Stimulated activated CD8-positive, alpha-beta memory T cell treated with anti-CD3 and anti-CD28 coated beads, Interleukin-12 subunit alpha, Interleukin-12 subunit beta, amount 100 ng/mL, for 1 hour (primary cell): ENCODE data around the gene SLC7A6.

Experiments
- DNase-seq: peaks from one replicate; pipeline ENCODE4 v3.0.0-alpha.2; 2020; ENCODE audit warnings: low read depth

The SLC7A6 gene

DNA sequence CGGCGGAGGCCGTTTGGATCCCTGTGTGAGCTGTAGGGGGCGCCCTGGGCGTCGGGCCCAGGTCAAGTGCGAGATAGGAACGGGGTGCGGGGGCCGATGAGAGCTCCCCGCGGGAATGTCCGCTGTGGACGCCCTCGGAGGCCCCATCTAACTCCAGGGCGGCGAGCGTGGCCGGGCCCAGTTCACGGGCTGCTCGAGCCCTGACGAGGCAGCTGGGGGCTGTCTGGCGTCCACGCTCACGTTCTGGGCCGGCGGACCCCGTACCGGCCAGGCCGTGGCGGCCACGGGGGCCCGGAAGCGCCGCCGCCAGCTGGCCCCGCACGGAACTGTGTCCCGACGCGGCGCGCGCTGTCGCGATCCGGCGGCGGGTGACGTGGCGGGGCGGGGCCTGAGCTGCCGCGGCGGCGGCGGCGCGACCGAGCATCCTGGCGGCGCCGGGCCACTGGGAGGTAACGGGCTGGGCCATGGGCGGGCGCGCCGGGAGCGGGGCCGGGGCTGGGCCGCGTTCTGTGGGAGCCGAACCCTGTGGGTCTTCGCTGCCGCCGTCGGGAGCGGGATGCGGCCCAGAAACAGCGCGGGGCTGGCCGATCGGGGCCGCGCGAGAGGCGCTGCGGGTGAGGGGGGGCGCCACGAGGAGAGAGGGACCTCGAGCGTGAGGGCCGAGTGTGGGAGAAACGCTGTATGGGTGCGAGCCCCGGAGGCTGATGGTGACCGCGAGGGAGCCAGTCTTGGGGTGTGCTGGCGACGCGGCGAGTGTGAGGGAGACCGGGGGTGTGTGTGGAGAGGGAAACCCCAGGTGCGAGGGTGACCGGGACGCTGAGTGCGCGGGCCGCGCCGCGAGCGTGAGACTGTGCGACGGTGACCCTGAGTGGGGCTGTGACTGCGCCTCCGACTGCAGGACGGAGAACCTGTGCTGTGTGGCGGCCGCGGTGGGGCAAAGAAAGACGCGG is at the start of gene SLC7A6:
Gene SLC7A6, plus strand, starts transcription at position 399 of the 950 bp plus-strand sequence. CDS start 10,201 bp downstream, outside the sequence.
- peak; percentile 62 for DNase-seq

DNA sequence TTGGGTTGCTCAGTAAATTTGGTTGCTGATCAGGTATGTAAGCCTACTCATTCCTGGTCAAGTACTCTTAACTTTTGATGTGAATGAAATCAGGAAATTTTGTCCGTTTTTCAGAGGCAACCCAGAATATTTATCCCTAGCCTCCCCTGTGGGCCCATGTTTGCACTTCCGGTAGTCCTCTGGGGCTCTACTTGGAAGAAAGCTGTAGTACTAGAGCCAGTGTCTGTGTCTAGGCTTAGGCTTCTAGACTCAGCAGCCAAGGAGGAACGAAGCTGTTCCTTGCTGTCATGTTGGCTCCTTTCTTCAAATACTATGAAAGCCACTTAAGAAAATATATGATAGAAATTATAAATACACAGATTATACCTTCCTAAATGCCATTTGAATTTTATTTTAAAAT is 49.6 kb upstream of the SLC7A6 start:
- DNase-seq = no peak

DNA sequence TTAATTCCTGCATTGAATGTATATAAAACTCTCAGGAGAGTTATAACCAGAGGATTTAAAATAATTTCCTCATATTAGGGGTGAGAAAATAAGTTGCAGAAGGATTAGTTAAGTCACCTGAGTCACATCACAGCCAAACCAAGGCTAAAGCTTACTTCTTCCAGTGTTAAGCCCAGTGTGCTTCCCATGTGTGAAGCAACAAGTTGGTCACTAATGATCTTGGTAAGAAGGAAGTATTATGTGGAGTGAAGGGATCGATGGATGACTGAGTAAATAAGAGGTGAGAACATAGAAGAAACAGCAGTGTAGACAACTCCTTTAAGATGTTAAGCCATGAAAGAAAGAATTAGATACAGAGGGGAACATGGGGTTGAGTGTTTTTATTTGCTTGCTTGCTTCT is 49.0 kb upstream of the SLC7A6 start:
- no peak for DNase-seq

DNA sequence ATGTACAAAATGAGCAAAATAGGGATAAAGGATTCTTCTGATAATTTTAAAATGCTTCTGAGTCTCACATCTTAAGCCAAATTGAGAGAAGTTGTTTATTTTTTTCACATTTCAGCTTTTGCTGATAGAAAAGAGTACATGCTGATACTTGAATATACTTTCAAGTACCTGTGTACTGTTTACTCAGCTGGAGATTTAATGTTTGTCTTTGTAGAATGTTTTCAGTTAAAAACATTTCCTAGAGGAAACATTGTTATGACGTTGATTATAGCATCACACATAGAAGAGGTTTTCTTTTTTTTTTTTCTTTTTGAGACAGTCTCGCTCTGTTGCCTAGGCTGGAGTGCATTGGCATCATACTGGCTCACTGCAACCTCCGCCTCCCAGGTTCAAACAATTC is 48.1 kb upstream of the SLC7A6 start:
- DNase-seq = no peak

DNA sequence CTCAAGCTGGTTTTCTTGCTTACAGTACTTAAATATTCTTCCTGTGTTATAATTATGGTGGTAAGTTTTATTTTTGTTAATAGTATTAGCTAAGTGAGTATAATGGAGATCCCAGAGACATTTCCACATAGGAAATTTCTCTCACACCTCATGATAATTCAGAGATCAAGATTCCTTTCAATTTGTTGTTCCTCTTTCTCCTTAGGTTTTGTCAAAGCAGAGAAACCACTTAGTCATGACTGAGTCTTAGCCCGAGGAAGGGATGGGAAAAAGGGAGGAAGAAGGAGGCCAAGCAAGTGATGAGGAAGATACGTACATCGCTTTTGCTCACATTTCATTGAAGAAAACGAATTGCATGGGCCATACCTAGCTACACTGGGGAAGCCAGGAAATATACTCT is 46.8 kb upstream of the SLC7A6 start:
- DNase-seq = no peak

DNA sequence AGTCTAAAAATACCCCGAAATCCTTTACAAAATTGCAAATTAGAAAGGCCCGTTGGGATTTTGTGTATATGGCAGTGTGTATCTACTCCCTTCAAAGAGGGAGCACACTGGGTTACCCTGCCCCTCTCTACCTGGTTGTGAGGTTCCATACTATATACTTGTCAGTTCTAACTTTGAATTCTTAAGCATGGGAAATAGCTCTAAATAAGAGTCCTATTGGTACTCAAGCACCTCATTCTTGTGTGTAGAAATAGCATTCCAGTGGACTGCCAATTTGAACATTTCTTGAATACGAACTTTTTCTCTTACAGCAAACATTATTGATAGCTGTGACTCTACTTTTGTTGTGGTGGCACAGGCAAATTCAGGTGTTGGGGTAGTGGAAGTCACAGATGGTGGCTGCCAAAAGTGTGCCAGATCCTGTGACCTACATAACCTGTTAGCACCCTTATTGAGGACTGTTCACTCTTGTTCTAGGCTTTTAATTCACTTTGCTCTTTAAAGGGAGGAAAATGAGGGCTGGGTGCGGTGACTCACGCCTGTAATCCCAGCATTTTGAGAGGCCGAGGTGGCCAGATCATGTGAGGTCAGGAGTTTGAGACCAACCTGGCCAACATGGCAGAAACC is 44.5 kb upstream of the SLC7A6 start:
- no peak for DNase-seq

DNA sequence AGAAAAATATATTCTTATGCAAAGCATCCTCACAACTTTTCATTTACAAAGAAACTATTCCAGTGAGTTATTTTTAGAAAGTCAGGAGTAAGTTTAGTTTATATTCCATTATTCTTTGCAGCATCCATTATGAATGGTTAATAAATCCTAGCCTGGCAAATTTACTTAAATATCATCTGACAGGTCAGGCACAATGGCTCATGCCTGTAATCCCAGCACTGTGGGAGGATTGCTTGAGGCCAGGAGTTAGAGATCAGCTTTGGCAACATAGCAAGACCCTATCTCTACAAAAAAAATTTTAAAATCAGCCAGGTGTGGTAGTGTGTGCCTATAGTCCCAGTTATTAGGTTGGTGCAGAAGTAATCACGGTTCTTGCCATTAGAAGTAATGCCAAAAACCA is 41.3 kb upstream of the SLC7A6 start:
- DNase-seq = no peak

DNA sequence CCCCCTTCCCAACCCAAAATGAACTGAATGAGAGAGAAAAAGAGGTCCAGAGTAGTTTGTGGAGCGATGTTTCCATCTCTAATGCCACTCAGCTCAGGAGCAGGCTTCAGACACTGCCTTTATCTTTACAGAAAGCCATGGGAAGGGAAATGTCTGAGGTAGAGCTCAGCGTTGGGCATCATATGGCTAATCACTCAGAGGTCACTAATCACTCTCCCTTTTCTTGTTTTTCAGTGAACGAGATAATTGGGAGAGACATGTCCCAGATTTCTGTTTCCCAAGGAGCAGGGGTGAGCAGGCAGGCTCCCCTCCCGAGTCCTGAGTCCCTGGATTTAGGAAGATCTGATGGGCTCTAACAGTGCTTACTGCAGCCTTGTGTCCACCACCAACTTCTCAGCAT is 38.2 kb upstream of the SLC7A6 start:
- DNase-seq = no peak

DNA sequence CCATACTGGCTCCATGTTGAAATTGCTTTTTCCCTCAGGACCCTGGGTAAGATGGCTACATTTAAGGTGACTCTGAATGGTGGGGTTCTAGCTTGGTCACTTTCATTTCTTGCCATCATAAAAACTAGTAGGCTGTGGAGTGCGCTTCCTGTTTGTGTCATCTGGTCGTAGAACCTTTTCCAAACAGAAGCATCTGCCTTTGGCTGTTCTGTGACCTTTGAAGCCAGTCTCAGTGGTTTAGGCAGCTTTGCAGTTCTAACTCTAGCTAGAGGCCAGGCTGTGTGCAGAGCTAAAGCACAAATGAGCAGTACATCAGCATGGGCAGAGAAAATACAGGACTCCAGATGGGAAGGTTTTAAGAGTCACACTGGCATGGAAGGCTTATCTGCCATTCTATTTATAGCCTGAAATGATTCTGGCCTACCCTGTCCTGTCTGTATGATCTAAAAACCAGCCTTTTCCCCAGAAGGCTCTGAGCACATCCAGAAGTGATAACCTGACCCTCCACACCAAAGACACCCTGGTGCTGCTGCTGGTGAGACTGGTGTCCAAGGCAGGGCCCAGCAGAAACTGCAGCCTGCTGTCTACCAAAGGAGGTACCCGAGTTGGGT is 37.0 kb upstream of the SLC7A6 start:
- DNase-seq = no peak

DNA sequence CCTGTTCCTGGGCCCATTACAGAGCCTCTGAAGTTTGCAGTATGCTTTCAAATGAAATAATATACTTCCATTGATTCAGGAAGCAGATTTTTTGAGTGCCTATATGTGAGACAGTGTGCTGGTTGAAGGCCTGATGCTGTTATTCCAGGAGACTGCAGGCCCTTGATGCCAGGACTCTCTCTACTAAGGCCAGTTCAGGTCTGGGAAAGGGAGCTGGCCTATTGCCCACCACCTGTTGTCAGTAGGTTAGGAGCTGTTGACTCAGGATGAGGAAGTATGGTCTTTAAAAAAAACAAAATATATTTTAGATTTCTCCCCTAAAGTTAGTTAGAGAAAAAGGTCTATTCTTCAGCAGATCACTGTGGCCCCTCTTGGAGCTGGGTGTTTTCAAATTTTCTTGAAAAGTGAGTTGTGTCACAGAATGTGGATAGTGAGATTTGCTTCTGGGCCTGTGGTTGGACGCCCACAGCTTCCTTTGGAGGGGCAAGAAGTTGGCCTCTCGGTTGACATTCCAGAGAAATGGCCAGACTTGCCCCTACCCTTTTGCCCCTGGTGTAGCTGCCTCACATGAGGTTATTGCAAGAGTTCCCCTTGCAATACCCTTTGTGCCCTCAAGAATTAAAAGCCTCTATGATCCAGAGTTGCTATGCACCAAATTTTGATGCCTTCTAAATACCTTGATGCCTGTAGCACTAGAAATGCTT is 36.3 kb upstream of the SLC7A6 start:
- DNase-seq = no peak

DNA sequence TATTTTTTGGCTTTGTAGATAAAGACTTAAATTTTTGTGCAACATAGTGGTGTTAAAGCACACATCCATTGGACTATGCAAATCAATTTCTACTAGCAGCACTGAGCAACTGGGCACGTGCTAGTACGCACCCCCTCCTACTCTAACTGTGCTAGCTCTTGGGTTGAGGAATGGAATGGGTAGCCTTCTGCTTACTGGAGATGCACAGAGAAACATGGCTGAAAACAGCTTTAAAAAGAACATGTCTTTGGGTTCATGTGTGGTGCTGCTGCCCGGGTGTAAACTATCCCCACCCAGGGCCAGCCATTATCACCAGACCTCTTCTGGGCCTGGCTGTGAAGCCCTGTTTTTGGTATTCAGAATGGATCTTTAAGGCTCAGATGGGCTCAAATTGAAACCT is 35.7 kb upstream of the SLC7A6 start:
- DNase-seq = no peak

DNA sequence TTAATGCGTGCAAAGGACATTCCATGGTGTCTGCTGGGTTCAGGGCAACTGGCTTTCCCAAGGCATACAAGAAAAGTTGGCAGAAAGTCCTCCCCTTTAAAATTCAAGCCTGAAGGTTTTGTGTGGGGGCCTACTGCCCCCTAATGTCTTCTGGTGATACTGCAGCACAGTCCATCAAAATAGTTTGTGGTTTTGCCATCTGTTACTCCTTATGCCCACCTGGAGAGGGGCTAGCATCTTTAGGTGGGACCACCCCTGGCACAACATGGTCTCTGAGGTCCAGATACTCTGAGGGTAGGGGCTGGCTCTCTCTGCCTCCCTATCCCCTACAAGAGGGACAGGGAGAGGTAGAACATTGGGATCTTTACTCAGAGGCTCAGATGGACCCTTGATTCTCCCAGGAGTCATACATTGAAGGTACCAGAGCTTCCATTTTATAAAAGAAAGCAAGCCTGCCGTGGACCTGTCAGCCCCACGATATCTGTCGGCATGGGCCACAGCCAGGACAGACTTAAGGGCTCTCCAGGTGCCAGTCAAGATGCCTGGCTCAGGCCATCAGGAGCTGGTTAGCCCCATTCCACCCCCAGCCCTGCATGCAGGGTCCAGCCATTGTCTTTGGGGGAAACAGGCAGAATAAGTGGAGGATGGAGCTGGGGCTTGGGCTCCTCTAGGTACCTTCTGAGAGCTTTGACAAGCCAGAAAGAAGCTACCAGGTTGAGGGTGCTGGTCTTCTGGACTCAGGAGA is 34.7 kb upstream of the SLC7A6 start:
- DNase-seq = no peak

DNA sequence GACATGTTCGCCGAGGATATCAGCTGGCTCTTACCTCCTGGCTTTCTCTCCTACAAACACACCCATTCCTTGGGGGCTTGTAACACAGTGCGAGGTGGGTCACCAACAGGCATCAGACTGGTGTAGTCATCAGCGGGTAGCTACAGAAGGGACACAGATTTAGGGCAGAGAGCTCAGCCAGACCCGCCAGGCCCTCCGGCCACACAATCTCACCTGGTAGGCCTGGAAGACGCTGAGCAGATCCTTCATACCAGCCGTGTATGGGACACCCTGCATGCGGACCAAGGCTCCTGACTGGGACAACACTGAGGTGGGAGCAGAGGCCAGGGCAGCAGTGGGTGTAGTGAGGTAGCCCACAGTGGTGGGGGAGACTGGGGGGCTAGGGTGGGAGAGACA is 34.2 kb upstream of the SLC7A6 start:
- DNase-seq = no peak

DNA sequence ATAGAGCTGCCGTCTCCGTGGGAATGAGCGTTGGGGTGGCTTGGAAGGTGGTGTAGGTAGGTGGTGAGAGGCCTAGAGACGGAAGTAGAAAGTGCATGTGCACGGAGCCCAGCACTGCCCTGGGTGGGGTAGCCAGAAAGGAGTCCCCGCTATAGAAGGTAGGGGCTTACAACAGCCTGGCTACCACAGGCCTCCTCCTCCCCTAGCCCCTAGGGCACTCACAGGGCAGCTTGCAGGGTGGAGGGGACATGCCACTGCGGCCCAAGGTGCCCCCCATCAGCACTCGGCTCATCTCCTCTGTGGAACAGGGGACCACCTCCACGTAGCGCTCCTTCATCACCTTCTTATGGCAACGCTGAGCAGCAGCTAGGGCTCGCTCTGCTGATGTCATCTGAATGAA is 33.4 kb upstream of the SLC7A6 start:
- no peak for DNase-seq

DNA sequence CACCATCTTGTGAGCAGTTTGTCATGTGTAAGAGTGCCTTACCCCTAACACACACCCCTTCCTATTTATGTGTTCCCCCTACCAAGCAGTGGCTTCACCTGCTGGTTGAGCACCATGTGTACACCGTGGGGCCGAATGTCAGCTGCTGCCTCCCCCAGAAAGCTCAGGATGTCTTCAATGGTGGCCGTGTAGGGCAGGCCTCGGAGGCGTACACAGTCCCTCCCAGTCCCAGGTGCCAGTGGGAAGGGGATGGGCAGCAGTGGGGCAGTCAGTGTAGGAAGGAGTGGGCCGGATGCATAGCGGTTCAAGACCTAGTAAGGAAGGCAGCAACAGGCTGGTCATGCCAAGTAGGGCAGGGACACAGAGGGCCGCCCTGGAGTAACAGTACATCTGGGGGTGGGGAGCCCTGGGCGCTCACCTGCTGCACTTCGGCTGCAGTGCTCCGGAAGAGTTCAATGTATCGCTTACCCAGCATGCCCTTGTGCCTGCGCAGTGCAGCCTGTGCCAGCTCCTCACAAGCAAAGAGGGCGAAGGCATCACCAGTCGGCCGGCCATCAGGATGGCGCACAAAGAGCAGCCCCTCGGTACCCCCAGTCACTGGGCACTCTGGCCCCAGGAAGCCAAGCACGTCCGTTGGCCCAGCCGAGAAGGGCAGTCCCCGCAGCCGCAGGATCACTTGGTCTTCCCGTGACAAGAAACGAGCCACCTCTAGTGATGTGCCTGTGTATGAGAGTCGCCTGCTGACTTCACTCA is 32.8 kb upstream of the SLC7A6 start:
- no peak for DNase-seq

DNA sequence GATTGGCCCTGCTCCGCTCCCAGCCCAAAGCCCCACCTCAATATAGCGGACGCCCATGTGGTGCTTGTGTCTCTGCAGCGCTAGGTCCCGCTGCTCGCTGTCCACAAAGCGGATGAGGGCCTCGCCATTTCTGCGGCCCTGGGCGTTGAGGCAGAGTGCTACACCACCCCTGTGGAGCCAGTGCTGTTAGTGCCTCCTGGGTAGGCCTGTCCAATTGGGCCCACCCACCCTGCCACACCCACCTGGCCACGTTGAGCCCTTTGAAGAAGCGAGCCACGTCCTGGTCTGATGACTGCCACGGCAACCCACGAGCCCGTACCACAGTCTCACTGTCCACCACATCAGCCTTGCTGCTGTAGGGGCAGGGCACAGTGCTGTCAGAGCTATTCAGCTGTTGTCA is 32.0 kb upstream of the SLC7A6 start:
- DNase-seq = no peak

DNA sequence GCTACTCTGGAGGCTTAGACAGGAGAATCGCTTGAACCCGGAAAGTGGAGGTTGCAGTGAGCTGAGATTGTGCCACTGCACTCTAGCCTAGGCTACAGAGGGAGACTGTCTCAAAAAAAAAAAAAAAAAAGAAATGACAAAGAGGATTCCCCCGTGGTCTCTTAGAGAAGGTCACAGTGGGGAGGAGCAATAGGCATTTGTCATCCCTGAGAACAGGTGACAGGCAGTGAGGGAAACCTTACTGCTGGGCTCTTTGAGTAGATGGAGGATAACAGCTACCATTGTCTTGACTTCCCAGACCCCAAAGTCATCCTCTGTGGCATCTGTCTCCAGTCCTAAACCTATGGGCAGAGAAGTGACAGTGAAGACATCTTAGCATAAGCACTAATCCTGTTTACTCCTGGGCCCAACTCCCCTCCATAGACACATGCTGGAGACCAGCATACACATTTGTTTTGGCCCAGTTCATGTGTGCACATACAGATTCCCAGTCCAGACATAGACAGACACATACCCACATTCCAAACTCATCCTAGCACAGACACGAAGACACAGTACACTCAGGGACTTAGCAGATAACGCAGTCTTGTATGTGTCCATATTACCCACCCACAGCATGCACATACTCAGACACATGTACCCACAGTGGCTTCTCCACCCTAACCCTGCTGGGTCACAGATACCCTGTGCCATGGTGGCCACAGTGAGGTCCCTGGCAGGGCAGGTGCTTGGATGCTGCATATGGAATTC is 31.1 kb upstream of the SLC7A6 start:
- no peak for DNase-seq

DNA sequence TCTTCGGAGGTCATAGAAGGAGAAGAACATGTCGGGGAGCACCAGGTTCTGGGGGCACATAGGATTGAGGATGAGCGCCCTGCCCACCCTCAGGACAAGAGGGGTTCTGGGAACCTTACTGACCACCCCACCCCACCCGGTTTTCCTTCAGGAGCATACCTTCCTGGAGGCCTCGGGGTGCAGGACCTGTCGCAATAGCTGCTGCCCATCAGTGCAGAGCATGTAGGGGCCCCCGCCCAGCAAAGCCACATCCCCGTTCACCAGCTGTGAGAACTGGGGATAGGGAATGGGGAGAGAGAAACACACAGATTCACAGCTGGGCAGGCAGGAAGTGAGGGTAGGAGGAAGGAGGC is 30.5 kb upstream of the SLC7A6 start:
- DNase-seq = no peak

DNA sequence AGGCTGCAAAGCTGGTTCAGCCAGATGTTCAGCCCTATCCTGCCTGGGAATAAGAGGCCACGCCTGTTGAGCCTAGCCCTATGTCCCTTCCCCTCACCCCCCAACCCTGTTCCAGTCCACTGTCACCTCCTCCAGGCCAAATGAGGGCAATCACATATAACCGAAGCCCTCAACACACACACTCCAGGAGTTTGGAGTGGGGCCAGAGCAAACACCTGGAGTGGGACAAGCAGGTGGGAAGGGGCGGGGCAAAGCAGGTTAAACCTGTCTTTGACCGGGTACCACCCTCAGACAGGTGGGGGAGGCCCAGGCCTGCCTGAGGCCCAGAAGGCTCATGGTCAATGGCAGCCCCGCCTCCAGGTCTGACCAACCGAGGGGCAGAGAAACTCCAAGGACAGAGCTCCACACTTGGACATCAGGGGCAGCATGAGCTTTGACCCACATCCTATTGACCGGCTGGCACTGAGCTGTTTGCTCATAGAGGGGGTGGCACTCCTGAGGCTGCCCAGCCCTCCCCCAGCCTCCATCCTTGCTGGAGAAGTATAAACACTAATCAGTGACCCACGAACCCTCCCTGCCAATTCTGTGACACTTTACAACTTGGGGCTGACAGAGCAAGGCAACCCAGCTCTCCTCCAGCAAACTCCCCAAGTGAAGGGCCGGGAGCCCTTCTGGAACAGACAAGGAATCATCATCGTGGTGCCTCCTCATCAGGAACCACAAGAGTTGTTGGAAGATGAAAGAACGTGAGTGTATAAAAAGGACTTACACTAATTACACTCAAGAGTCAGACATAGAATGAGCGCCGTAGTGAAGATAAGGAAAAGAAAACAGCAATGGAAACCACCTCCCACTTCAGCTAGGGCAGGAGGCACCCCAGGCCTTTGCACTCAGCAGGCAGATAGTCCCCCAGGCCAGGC is 29.9 kb upstream of the SLC7A6 start:
- no peak for DNase-seq
